ENCODE measurements around the gene SAMD4A.

Gene SAMD4A

DNA sequence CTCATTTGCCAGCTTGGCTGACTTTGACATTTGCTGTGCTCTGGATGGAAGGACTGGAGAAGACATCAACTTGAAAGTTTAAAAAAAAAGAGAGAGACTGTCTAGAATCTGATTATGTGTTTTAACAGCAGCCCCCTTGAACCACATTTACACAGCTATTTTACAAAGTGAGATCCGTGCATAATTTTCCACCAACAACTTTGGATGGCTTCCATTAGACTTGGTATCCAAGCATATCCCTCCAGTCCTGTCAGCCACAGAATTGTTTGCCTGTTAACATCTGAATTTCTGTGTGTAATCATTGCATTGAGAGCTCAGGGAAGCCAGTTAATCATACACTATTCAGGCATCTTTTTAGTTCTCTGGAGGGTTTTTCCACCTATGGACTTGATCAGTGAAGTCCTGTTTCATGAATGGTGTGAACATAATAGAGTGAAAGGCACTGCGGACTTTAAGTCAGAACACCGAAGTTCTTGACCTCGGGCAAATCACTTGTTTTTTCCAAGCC, 93.7 kb downstream of the SAMD4A start:
- DNase-seq (ENCODE audit: low read depth), result no peak

- no peak for DNase-seq (ENCODE audit: low read depth)
Observed at GRCh38 chr14:54662491-54663133, 95.7 kb downstream of the SAMD4A start.

GRCh38 chr14:54664961-54665360, 98.0 kb downstream of the SAMD4A start:
- no peak for DNase-seq (ENCODE audit: low read depth)

DNA sequence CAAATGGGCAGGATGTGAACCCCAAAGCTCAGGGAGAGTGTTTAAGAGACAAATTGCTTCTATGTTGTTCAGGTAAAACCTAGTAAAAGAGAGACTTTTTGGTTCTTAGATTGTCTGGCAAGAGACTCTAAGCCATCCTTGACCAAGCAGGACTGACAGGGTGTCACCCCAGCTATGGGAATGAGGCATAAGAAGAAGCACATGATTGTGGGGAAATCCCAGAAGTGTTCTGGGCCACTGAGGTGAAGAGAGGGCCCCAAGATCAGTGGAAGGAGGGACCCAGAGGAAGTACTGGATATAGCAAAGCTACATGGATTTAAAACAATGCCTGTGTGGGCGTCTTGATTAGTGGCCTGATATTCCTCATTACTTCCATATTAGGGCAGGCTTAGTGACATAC, 99.0 kb downstream of the SAMD4A start:
- DNase-seq (ENCODE audit: low read depth), result no peak

GRCh38 chr14:54667026-54667744, 100.3 kb downstream of the SAMD4A start:
- no peak for DNase-seq (ENCODE audit: low read depth)

DNA sequence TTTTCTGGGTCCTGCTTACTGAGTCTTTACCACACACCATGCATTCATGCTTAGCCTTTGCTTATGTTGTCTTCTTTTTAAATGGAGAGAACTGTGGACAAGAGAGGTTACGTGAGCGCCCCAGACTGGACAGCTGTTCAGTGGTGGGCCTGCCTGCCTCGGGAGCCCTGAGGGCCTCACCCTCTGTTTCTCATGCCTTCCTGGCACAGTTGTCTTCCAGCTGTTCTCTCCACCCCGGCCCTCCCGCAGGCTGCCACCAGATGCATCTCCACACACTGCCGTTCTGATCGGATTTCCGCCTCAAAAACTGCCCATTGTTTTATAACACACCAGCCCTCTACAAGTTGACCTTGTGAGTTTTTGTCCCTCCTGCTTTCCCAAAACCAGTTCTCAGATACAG, 100.8 kb downstream of the SAMD4A start:
- no peak for DNase-seq (ENCODE audit: low read depth)

GRCh38 chr14:54669721-54670561, 103.0 kb downstream of the SAMD4A start:
- peak; percentile 12 for DNase-seq (ENCODE audit: low read depth)

- DNase-seq (ENCODE audit: low read depth), result no peak
Observed at GRCh38 chr14:54671537-54671936, 104.6 kb downstream of the SAMD4A start.

DNA sequence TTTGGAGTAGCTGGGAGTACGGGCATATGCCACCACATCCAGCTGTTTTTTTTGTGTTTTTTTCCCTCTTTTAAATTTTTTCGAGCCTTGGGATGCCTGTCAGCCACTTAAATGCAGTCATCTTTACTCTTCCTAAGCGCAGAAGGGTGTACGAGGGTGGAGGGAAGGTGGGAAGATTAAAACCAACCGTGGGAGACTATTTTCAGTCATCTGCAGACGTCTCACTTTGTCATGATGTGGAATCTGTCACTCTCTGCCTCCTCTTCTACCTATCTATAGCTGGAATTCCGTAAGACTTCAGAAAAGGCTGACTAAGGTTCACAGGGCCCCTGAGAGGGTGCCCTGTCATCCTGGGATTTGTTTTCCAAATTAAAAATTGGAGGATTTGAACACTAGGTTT, 105.3 kb downstream of the SAMD4A start:
- DNase-seq (ENCODE audit: low read depth), result no peak

- DNase-seq (ENCODE audit: low read depth), result no peak
Observed at GRCh38 chr14:54672688-54673087, 105.8 kb downstream of the SAMD4A start.

DNA sequence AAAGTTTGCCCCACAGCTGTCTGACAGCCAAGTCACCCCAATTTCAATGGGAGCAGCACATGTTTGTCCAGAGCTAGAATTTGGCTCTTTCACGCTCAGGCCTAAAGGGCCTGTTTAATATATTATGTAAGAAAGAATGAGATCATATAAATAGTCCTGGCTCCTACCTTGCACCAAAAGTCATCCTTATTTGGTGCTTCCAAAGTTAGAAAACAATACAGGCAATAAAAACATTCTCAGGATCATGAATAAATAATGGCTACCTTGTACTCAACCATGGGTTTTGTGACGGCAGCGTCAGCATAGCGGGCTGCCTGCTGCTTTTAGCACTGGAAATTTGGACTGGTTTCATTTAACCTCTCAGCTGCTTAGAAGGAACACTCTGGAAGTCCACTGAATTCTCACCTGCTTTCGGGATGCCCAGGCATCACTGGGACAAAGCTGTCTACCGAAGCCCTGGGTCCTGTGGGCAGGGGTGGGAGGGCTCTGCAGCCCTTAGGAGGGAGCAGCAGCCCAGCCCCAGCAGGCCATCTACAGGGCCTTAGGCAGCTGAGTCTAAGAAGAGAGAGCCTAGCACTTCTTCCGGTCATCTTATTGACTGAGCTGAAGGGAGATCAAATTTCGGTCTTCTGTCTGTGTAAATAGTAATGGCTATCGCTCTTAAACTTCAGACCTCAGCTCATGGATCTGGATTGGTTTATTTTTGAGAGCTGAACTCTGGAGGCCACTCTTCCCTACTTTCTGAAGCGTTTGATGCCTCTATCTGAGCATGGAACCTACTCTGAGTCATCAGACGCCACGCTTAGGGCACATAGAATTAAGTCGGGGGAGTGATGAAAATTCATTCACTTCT, 106.5 kb downstream of the SAMD4A start:
- DNase-seq (ENCODE audit: low read depth), result no peak

DNA sequence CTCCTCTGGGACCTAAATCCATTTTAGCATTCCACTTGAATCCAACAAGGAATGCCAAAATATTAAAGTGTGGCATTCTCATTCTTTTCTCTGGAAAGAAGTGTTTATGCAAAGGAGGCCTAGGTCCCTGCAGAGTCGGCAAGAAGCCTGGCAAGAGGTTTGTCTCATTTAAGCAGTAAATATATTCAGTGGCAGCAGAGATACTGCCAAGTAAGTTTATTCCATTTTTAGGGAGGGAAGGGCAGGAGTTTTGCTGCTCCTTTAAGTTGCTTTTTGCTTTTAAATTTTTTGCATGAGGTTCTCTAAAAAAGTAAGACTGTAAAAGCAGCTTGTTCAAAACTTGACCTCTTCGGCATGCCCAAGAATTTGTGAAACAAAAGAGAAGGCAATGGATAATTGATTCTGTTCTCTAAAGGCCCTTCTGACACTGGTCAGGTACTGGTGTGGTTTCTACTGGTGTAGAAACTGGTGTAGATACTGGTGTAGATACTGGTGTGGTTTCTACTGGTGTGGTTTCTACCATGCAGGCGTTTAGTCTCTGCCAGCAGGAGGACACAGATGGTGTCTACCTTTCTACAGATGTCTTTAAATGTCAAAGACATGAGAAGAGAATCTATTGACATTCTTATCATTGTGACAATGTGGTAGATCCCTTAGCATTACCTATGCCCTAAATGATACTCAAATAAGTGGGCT, 107.3 kb downstream of the SAMD4A start:
- no peak for DNase-seq (ENCODE audit: low read depth)

GRCh38 chr14:54675236-54676128, 108.6 kb downstream of the SAMD4A start:
- no peak for DNase-seq (ENCODE audit: low read depth)

GRCh38 chr14:54676812-54677708, 110.1 kb downstream of the SAMD4A start:
- DNase-seq (ENCODE audit: low read depth), result no peak

DNA sequence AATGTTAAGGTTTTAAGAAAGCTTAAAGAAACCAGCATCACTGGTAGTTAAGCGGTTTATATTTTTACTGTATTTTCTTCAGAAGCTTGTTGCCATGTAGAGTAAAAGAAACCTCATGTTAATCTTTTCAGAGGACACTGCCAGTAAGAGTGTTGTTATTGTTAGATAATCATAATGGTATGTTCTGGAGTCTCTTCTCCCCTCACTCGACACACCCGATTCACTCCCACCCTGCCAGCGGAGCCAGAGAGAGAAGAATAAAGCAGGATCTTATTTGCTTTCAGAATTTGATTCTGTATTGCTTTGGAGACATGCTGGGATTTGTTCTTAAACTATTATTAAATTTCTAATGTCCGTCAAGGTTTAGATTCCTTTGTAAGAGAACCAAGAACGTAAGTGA, 113.7 kb downstream of the SAMD4A start:
- DNase-seq (ENCODE audit: low read depth), result no peak

DNA sequence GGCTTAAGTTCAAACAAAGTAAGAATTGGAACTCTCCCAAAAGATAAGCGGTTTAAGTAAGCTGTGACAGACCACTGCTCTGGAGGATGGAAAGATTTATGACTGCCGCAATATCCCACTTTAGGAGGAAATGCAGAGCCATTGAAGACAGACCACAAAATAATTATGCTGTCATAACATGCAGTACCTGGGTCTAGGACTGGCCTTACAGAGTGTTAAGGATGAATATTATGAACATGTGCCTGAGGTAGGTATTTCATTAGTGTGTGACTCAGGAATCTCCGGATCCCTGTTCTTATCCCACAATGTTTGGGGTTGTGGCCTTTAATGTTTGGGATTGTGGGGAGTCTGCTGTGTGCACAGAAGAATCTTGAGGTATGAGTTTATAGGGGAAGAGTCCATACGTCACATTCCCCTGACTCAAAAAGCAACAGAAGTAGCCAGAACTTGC, 114.9 kb downstream of the SAMD4A start:
- no peak for DNase-seq (ENCODE audit: low read depth)

- DNase-seq (ENCODE audit: low read depth), result no peak
Observed at GRCh38 chr14:54682578-54682977, 115.7 kb downstream of the SAMD4A start.

GRCh38 chr14:54683882-54684794, 117.2 kb downstream of the SAMD4A start:
- DNase-seq (ENCODE audit: low read depth), result no peak
